Neural cell (in vitro differentiated cells): Measurements from ENCODE around the gene CIB4.

ENCODE experiments used
- CTCF ChIP-seq: fragments of 450-650 bp; IDR thresholded peaks from 2 replicates; pipeline ENCODE4 v1.5.1; 2014; ENCODE audit warnings: antibody characterized with exemption, mild to moderate bottlenecking, moderate library complexity; ENCODE audit not compliant: poor library complexity, severe bottlenecking
- EZH2 ChIP-seq: fragments of 200-600, 300-800 bp; shearing (Covaris generic), sonication (generic); IDR thresholded peaks from 2 replicates; pipeline ENCODE4 v1.6.1; 2014; ENCODE audit warnings: antibody characterized with exemption, low read length, borderline replicate concordance, mild to moderate bottlenecking; ENCODE audit not compliant: insufficient read depth, poor library complexity, severe bottlenecking

- TF ChIP-seq CTCF, result no peak
- no peak for TF ChIP-seq EZH2
These were observed 42.7 kb downstream of the CIB4 start for GRCh38 chr2:26598336-26598995.
